Adrenal gland (tissue), 12 donors: ENCODE measurements around the gene POLD3. TPM values are rescaled to one million over a fixed set of nuclear protein-coding genes. Genes with fewer than 3 reads are reported as not detected.

Experiments used
- DNase-seq, 7 donors: peaks; one replicate each; pipeline ENCODE4 v3.0.0-alpha.2; 2019 to 2020
- H3K27ac ChIP-seq, 5 donors: fragments of 200-600 bp; sonication (generic) in 4 of 5; 1 replicate in 3 of 5; 2 replicates in 2 of 5; pipeline versions ENCODE4 v1.5.1 to v1.8.0; 2016 to 2020; ENCODE audit warnings: mild to moderate bottlenecking in 1 of 5
- H3K27me3 ChIP-seq: fragments of 200-600 bp; 2 replicates; pipeline ENCODE4 v1.8.0; 2021
- H3K36me3 ChIP-seq, 2 donors: fragments of 200-600 bp; replicated peaks in 1 of 2; 1 replicate in 1 of 2; 2 replicates in 1 of 2; pipeline versions ENCODE4 v1.5.1 to v1.8.0; 2018 to 2022
- H3K4me1 ChIP-seq, 2 donors: fragments of 200-600 bp; replicated peaks in 1 of 2; 1 replicate in 1 of 2; 2 replicates in 1 of 2; pipeline versions ENCODE4 v1.5.1 to v1.8.0; 2018 to 2021
- H3K4me3 ChIP-seq, 4 donors: fragments of 200-600 bp; sonication (generic) in 3 of 4; one replicate each; pipeline ENCODE4 v1.5.1; 2016 to 2018
- H3K9me3 ChIP-seq, 3 donors: fragments of 200-600 bp; sonication (generic) in 1 of 3; replicated peaks in 1 of 3; 1 replicate in 2 of 3; 2 replicates in 1 of 3; pipeline versions ENCODE4 v1.5.1 to v1.8.0; 2016 to 2021
- POLR2A ChIP-seq, 2 donors: fragments of 450-650 bp; IDR thresholded peaks; one replicate each; pipeline ENCODE4 v1.6.1; 2017; ENCODE audit warnings: antibody characterized with exemption in 2 of 2, mild to moderate bottlenecking in 2 of 2, moderate library complexity in 1 of 2
- WGBS, 4 donors: extraction: QIAGEN DNeasy Blood & Tissue Kit in 2 of 4; methylation state at CpG; one replicate each; pipeline versions ENCODE4 v1.1.5 to v1.1.7; 2013 to 2017; 5-methylcytosine and 5-hydroxymethylcytosine counted together
- intact Hi-C, 2 donors: fragments of 100-400 bp; cut with DNase I; formaldehyde crosslinking; loops; one replicate each; pipeline versions ENCODE4 v1.14.1 to v1.15.0; 2022 to 2023
- polyA plus RNA-seq, 3 donors: library from polyadenylated mRNA; stranded (reverse); fragments of 200-250 nt in 2 of 3; fragments of 350-450 nt in 1 of 3; fragmentation: Illumina TruSeq in 1 of 3; extraction: RNeasy Lipid Tissue Mini Kit (QIAGEN cat#74804) in 1 of 3; gene quantifications; one replicate each; pipeline ENCODE4 v1.2.3, GENCODE V29; 2013 to 2014
- total RNA-seq, 9 donors: library from RNA; depleted of rRNA in 4 of 9; stranded (reverse); fragments of >200 nt in 4 of 9; fragments of 120-200 nt in 1 of 9; fragmentation: NEBNext Ultra II Directional in 1 of 9; extraction: Animal tissue kit (Norgen Biotek cat#: 25700) in 1 of 9; gene quantifications; one replicate each; pipeline versions ENCODE4 v1.1.0 to v1.2.4, GENCODE V29; 2013 to 2023
- TF ChIP-seq, protein P1 (sequence below), 6 experiments: fragments of 450-650 bp in 4 of 6; fragments of 200-600 bp in 2 of 6; sonication (generic) in 1 of 6; IDR thresholded peaks; 1 replicate in 5 of 6; 2 replicates in 1 of 6; pipeline versions ENCODE4 v1.5.1 to v1.8.0; 2016 to 2021; ENCODE audit warnings: antibody characterized with exemption in 6 of 6, mild to moderate bottlenecking in 2 of 6, moderate library complexity in 1 of 6
- donor health status: healthy with polysubstance abuse.
- donor health status: Bipolar disorder and iron deficiency.
- donor health status: DM: yes; HTN: yes; CAD: no.
- donor health status: DM: no; HTN: no; CAD: no.
- donor health status: DM: no; HTN: no; CAD: no.
- donor health status: DM: yes; HTN: yes; CAD: no.

The POLD3 gene
- total and polyA plus RNA-seq, 12 donors, result 3.5 to 14.5 (median 9.7) TPM

DNA sequence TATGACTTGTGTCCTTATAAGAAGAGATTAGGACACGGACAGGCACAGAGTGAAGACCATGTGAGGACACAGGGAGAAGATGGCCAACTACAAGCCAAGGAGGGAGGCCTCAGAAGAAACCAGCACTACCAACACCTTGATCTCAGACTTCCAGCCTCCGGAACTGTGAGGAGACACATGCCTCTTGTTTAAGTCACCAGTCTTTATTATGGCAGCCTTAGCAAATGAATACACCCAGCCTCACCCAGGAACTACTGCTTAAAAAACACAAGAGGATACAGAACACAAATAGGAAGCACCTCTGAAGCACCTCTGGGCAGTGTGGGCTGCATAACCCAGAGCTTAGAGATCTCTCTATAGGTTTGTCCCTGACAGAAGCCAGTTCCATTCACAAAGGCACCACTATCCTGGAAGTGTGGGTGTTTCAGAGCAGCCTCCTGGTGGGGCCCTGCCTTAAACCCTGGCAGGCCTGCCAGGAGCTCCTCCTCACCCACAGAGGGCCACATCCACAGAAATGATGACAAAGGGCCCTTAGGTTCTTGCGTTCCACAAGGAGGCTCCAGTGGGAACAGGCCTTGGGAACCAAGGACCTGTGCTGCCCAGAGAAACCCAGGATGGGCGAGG lies 80.1 kb downstream of the POLD3 start:
- no peak overlapping the region for H3K4me3 ChIP-seq
- H3K4me1 ChIP-seq, result peaks cover 0 to 8% of the 10 kb centered on the region in 2 donors
- peak overlapping the region in 2 of 5 donors; percentile 54 to 63 for H3K27ac ChIP-seq
- no peaks in the 10 kb centered on the region for H3K36me3 ChIP-seq
- no peaks in the 10 kb centered on the region for H3K27me3 ChIP-seq
- DNase-seq, result no peak
- intact Hi-C loops, result no loop called here
- H3K9me3 ChIP-seq, result no peaks in the 10 kb centered on the region
- 61 to 75% (median 69%) methylated on average over 4 of the region's 4 CpGs for WGBS, 4 donors
- TF ChIP-seq, protein P1, sequence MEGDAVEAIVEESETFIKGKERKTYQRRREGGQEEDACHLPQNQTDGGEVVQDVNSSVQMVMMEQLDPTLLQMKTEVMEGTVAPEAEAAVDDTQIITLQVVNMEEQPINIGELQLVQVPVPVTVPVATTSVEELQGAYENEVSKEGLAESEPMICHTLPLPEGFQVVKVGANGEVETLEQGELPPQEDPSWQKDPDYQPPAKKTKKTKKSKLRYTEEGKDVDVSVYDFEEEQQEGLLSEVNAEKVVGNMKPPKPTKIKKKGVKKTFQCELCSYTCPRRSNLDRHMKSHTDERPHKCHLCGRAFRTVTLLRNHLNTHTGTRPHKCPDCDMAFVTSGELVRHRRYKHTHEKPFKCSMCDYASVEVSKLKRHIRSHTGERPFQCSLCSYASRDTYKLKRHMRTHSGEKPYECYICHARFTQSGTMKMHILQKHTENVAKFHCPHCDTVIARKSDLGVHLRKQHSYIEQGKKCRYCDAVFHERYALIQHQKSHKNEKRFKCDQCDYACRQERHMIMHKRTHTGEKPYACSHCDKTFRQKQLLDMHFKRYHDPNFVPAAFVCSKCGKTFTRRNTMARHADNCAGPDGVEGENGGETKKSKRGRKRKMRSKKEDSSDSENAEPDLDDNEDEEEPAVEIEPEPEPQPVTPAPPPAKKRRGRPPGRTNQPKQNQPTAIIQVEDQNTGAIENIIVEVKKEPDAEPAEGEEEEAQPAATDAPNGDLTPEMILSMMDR (IDR thresholded peaks at IDR 0.05), result no peak
- TF ChIP-seq POLR2A (IDR thresholded peaks at IDR 0.05), result no peak

DNA sequence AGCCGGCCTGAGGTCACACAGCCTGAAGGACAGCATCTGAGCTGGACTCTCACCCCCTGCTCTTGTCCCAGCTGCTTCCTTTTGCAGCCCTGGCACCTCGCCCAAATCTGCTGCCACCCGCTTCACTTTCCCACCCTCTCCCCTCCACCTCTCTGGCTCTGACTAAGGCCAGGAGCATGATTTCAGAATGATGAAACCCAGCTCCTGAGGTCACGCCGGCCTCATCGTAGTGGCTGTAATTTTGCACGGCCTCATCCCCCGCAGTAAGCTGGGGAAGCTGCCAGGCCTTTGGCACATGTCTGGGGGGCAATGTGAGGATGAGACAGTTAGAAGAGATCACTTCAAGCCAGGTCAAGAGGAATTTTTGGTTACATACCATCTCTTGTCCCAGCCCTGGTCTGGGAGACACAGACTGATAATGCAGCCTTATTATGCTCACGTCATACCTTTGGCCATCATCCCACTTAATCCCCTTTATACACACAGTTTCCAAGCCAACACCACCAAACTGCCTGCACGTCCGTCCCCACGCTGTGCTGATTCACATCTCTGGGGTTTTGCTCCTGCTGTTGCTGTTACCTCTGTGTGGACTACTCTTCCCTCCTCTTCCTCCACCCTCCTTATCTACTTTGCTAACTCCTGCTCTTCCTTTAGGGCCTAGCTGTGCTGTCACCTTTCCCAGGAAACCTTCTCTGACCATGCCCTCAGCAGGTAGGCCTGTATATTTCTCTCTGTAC lies 80.7 kb downstream of the POLD3 start:
- Histone ChIP-seq H3K36me3 (no peaks in the 10 kb centered on the region), H3K27ac (peak overlapping the region in 2 of 5 donors; percentile 54 to 63), H3K4me1 (peaks cover 0 to 8% of the 10 kb centered on the region in 2 donors), H3K9me3 (no peaks in the 10 kb centered on the region), H3K27me3 (no peaks in the 10 kb centered on the region), H3K4me3 (no peak overlapping the region)
- WGBS, 4 donors, result 48 to 57% (median 50%) methylated on average over 12 of the region's 12 CpGs
- DNase-seq, result peak; percentile 49 to 88 (median 85)
- no peak for TF ChIP-seq POLR2A (IDR thresholded peaks at IDR 0.05)
- TF ChIP-seq, protein P1 (IDR thresholded peaks at IDR 0.05), result no peak
- intact Hi-C loops, result no loop called here

DNA sequence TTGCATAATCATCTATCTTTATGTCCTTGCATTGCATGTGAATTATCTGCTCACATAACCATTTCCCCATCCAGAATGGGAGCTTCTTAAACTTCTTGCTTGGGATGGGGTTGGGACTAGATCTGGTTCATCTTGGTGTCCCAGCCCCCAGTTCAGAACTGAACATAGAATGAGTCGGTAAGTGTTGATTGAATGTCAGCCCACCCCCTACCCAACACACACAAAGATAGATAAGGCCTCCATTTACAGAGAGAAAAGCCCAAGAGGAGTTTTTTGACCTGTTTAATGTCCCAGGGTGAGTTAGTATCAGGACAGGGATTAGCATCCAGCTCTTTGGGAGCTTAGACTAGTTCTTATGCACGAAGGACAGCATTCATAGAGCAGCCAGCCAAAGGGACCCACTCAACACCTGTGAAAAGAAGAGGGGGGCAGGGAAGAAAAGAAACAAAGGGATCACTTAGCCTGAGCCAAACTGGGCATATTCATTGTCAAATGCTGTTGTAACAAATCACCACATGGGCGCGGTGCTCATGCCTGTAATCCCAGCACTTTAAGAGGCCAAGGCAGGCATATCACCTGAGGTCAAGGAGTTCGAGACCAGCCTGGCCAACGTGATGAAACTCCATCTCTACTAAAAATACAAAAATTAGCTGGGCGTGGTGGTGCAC lies 81.4 kb downstream of the POLD3 start:
- no peaks in the 10 kb centered on the region for H3K36me3 ChIP-seq

DNA sequence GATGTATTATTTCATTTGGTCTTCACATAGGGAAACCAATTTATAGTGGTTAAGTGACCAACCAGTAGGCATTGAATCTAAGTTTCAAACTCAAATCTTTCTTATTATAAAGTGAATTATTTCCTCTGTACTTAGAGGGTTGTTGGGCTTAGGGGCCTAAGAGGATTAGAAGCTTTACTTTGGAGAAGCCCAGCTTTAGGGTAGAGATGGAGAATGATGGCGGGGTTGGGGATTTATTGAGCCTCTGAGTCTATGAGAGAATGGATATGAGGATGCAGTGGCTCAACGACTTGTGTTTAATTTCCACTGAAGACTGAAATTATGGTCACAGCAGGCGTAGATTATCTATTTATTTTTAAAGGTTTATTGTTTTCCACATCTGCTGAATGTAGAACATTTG lies 83.4 kb downstream of the POLD3 start:
- H3K4me3 ChIP-seq, result no peak overlapping the region
- no peak for TF ChIP-seq POLR2A (IDR thresholded peaks at IDR 0.05)
- TF ChIP-seq, protein P1 (IDR thresholded peaks at IDR 0.05), result no peak
- no peaks in the 10 kb centered on the region for H3K36me3 ChIP-seq
- no peaks in the 10 kb centered on the region for H3K27me3 ChIP-seq
- intact Hi-C loops, result no loop called here
- H3K9me3 ChIP-seq, result no peaks in the 10 kb centered on the region
- no peak for DNase-seq
- peaks cover 0 to 8% of the 10 kb centered on the region in 2 donors for H3K4me1 ChIP-seq
- no peak overlapping the region for H3K27ac ChIP-seq
- WGBS, 4 donors, result 86 to 95% (median 93%) methylated on average over 3 of the region's 3 CpGs

More for the DNA sequence above, 81.4 kb downstream of the POLD3 start:
- peak in 2 of 7 donors; percentile 3 to 30 for DNase-seq
- Histone ChIP-seq H3K9me3 (no peaks in the 10 kb centered on the region), H3K27ac (peak overlapping the region in 2 of 5 donors; percentile 54 to 63), H3K27me3 (no peaks in the 10 kb centered on the region), H3K4me1 (peaks cover 0 to 8% of the 10 kb centered on the region in 2 donors), H3K4me3 (no peak overlapping the region)
- intact Hi-C loops, result no loop called here
- 83 to 95% (median 94%) methylated on average over 7 of the region's 7 CpGs for WGBS, 4 donors
- no peak for TF ChIP-seq POLR2A (IDR thresholded peaks at IDR 0.05)
- TF ChIP-seq, protein P1 (IDR thresholded peaks at IDR 0.05), result no peak
